IMR-90 (cell line): ENCODE measurements around the gene GBA2. TPM values are rescaled to one million over a fixed set of nuclear protein-coding genes. Genes with fewer than 3 reads are reported as not detected.

Experiments used
- ATAC-seq: fragments of 200-7000 bp; cut with Tn5 transposase; 2 replicates; pipeline ENCODE4 v1.9.1; 2020; ENCODE audit warnings: low read depth, mild to moderate bottlenecking, moderate library complexity
- BruUV-seq: library from RNA; stranded (reverse); fragments of 400-500 nt; replicated peaks from 2 replicates; lab custom pipeline; 2021; lab: Mats Ljungman, UMichigan
- CTCF ChIA-PET: fragments of 300-600 bp; formaldehyde crosslinking; extraction: SDS; loops from one replicate; lab custom pipeline; 2021; ENCODE audit warnings: antibody characterized with exemption; lab: Yijun Ruan, JAX
- POLR2A ChIA-PET: fragments of 300-600 bp; sonication (Branson Sonifier 250); formaldehyde crosslinking; loops from one replicate; lab custom pipeline; 2022; ENCODE audit warnings: antibody characterized with exemption; ENCODE audit not compliant: unreplicated experiment; lab: Charles Lee
- DNase-seq: peaks from one replicate; pipeline ENCODE4 v3.0.0; 2013
- H2AFZ ChIP-seq: replicated peaks from 2 replicates; pipeline ENCODE3; 2013; ENCODE audit warnings: low read length, mild to moderate bottlenecking; ENCODE audit not compliant: poor library complexity
- H2AK5ac ChIP-seq: 2 replicates; pipeline ENCODE4 v1.6.1; 2013; ENCODE audit warnings: low read depth, low read length, inconsistent platforms
- H2AK9ac ChIP-seq: replicated peaks from 2 replicates; pipeline ENCODE3; 2013; ENCODE audit warnings: mild to moderate bottlenecking, low read depth, low read length, moderate library complexity; ENCODE audit not compliant: poor library complexity
- H2BK120ac ChIP-seq: 2 replicates; pipeline ENCODE4 v1.6.1; 2013; ENCODE audit warnings: low read depth, low read length, inconsistent platforms
- H2BK15ac ChIP-seq: 3 replicates; pipeline ENCODE4 v1.6.1; 2013; ENCODE audit warnings: low read depth, low read length, inconsistent platforms
- H2BK20ac ChIP-seq: 2 replicates; pipeline ENCODE4 v1.6.1; 2013; ENCODE audit warnings: low read depth, mild to moderate bottlenecking, inconsistent platforms, low read length, moderate library complexity
- H2BK5ac ChIP-seq: 2 replicates; pipeline ENCODE4 v1.6.1; 2013; ENCODE audit warnings: mild to moderate bottlenecking, low read depth, low read length, inconsistent platforms; ENCODE audit not compliant: poor library complexity, severe bottlenecking
- H3K14ac ChIP-seq: replicated peaks from 2 replicates; pipeline ENCODE4 v1.6.1; 2013; ENCODE audit warnings: low read depth, low read length, inconsistent platforms
- H3K18ac ChIP-seq: 2 replicates; pipeline ENCODE4 v1.6.1; 2013; ENCODE audit warnings: low read depth, low read length, control low read depth
- H3K23ac ChIP-seq: 2 replicates; pipeline ENCODE4 v1.6.1; 2013; ENCODE audit warnings: low read depth, low read length, inconsistent platforms
- H3K27ac ChIP-seq: 2 replicates; pipeline ENCODE4 v1.5.1; 2013; ENCODE audit warnings: mild to moderate bottlenecking, control low read depth, low read length; ENCODE audit not compliant: insufficient read depth
- H3K27me3 ChIP-seq: 2 replicates; pipeline ENCODE4 v1.6.1; 2013; ENCODE audit warnings: low read length; ENCODE audit not compliant: control insufficient read depth, insufficient read depth
- H3K36me3 ChIP-seq: 2 replicates; pipeline ENCODE4 v1.6.1; 2013; ENCODE audit warnings: low read length, mixed read lengths; ENCODE audit not compliant: control insufficient read depth, insufficient read depth
- H3K4ac ChIP-seq: 2 replicates; pipeline ENCODE4 v1.6.1; 2013; ENCODE audit warnings: low read depth, low read length, inconsistent platforms
- H3K4me1 ChIP-seq: 2 replicates; pipeline ENCODE4 v1.6.1; 2013; ENCODE audit warnings: low read length, mixed read lengths; ENCODE audit not compliant: control insufficient read depth, insufficient read depth
- H3K4me2 ChIP-seq: 2 replicates; pipeline ENCODE4 v1.6.1; 2013; ENCODE audit warnings: low read depth, mild to moderate bottlenecking, control low read depth, low read length, moderate library complexity
- H3K4me3 ChIP-seq: 2 replicates; pipeline ENCODE4 v1.5.1; 2013; ENCODE audit warnings: low read depth, mild to moderate bottlenecking, control low read depth, low read length, moderate library complexity; ENCODE audit not compliant: insufficient read depth
- H3K56ac ChIP-seq: 2 replicates; pipeline ENCODE4 v1.6.1; 2013; ENCODE audit warnings: low read length, inconsistent platforms; ENCODE audit not compliant: insufficient read depth; ENCODE audit errors: extremely low read depth
- H3K79me1 ChIP-seq, 2 experiments: 2 replicates each; pipeline ENCODE4 v1.6.1; 2013; ENCODE audit warnings: low read length in 2 of 2, inconsistent platforms in 1 of 2, low read depth in 1 of 2
- H3K9ac ChIP-seq: 2 replicates; pipeline ENCODE4 v1.6.1; 2013; ENCODE audit warnings: low read depth, low read length, control low read depth
- H3K9me1 ChIP-seq: 2 replicates; pipeline ENCODE4 v1.6.1; 2013; ENCODE audit warnings: low read length, inconsistent platforms; ENCODE audit not compliant: insufficient read depth
- H3K9me3 ChIP-seq: 2 replicates; pipeline ENCODE4 v1.6.1; 2013; ENCODE audit warnings: low read length; ENCODE audit not compliant: control insufficient read depth, insufficient read depth
- H4K20me1 ChIP-seq: 2 replicates; pipeline ENCODE4 v1.6.1; 2013; ENCODE audit warnings: low read length, inconsistent platforms; ENCODE audit not compliant: insufficient read depth
- H4K5ac ChIP-seq: 2 replicates; pipeline ENCODE4 v1.6.1; 2013; ENCODE audit warnings: mild to moderate bottlenecking, low read depth, low read length, control low read depth
- H4K8ac ChIP-seq, 2 experiments: 2 replicates each; pipeline ENCODE4 v1.6.1; 2013; ENCODE audit warnings: low read depth in 2 of 2, low read length in 2 of 2, control low read depth in 1 of 2, inconsistent platforms in 1 of 2
- H4K91ac ChIP-seq: 2 replicates; pipeline ENCODE4 v1.6.1; 2013; ENCODE audit warnings: low read depth, low read length, inconsistent platforms; ENCODE audit not compliant: insufficient read depth
- BHLHE40 ChIP-seq: fragments of 150-350 bp; IDR thresholded peaks from 2 replicates; pipeline ENCODE4 v1.6.1; 2016; ENCODE audit warnings: mild to moderate bottlenecking, low read depth, low read length
- CEBPB ChIP-seq: IDR thresholded peaks from 2 replicates; pipeline ENCODE4 v1.6.1; 2012; ENCODE audit warnings: low read depth, low read length, improper control_type of control experiment
- CHD1 ChIP-seq: IDR thresholded peaks from 2 replicates; pipeline ENCODE4 v1.6.1; 2012; ENCODE audit warnings: low read depth, low read length, improper control_type of control experiment
- CTCF ChIP-seq: conservative IDR thresholded peaks from 2 replicates; pipeline ENCODE4 v1.5.1; 2012; ENCODE audit warnings: mild to moderate bottlenecking, low read depth, low read length, improper control_type of control experiment
- ELK1 ChIP-seq: fragments of 150-350 bp; IDR thresholded peaks from 2 replicates; pipeline ENCODE4 v1.6.1; 2016; ENCODE audit warnings: low read depth, mild to moderate bottlenecking, low read length, moderate library complexity, borderline replicate concordance
- FOS ChIP-seq: fragments of 150-350 bp; IDR thresholded peaks from 2 replicates; pipeline ENCODE4 v1.6.1; 2016; ENCODE audit warnings: low read depth, low read length
- MAFK ChIP-seq: IDR thresholded peaks from 2 replicates; pipeline ENCODE4 v1.6.1; 2012; ENCODE audit warnings: low read depth, low read length, improper control_type of control experiment
- MAZ ChIP-seq: IDR thresholded peaks from 2 replicates; pipeline ENCODE4 v1.6.1; 2012; ENCODE audit warnings: low read depth, mild to moderate bottlenecking, low read length, improper control_type of control experiment, moderate library complexity, borderline replicate concordance
- MXI1 ChIP-seq: IDR thresholded peaks from 2 replicates; pipeline ENCODE4 v1.6.1; 2012; ENCODE audit warnings: low read depth, mild to moderate bottlenecking, low read length, moderate library complexity, borderline replicate concordance
- NFE2L2 ChIP-seq: fragments of 150-350 bp; IDR thresholded peaks from 2 replicates; pipeline ENCODE4 v1.6.1; 2016; ENCODE audit warnings: low read depth, mild to moderate bottlenecking, low read length
- POLR2A ChIP-seq: IDR thresholded peaks from 2 replicates; pipeline ENCODE4 v1.6.1; 2012; ENCODE audit warnings: mild to moderate bottlenecking, low read depth, low read length
- RAD21 ChIP-seq: IDR thresholded peaks from 2 replicates; pipeline ENCODE4 v1.6.1; 2012; ENCODE audit warnings: low read length, improper control_type of control experiment
- RCOR1 ChIP-seq: IDR thresholded peaks from 2 replicates; pipeline ENCODE4 v1.6.1; 2012; ENCODE audit warnings: mild to moderate bottlenecking, low read length, improper control_type of control experiment; ENCODE audit not compliant: insufficient replicate concordance
- RFX5 ChIP-seq: IDR thresholded peaks from 2 replicates; pipeline ENCODE4 v1.8.0; 2012; ENCODE audit warnings: low read depth, mild to moderate bottlenecking, low read length, moderate library complexity
- SMC3 ChIP-seq: fragments of 150-350 bp; IDR thresholded peaks from 2 replicates; pipeline ENCODE4 v1.6.1; 2016; ENCODE audit warnings: low read depth, mild to moderate bottlenecking, antibody characterized with exemption, low read length, moderate library complexity
- USF2 ChIP-seq: fragments of 150-350 bp; IDR thresholded peaks from 2 replicates; pipeline ENCODE4 v1.6.1; 2017; ENCODE audit warnings: mild to moderate bottlenecking, antibody characterized with exemption, low read length, low read depth
- dilution Hi-C: fragments of 300-500 bp; cut with HindIII; formaldehyde crosslinking; loops from one replicate; pipeline ENCODE4 v1.14.3; 2018; ENCODE audit warnings: low sequenced_read_pairs; ENCODE audit not compliant: unreplicated experiment
- in situ Hi-C: fragments of 300-500 bp; cut with MboI; formaldehyde crosslinking; loops from 3 replicates; pipeline ENCODE4 v1.14.3; 2019; ENCODE audit warnings: low sequenced_read_pairs, inconsistent platforms, mixed read lengths
- intact Hi-C: fragments of 100-400 bp; cut with micrococcal nuclease; formaldehyde crosslinking; loops from 2 replicates; pipeline ENCODE4 v1.10.0; 2022
- polyA plus RNA-seq, 3 experiments: library from polyadenylated mRNA; depleted of rRNA; stranded (reverse); fragments of >200 nt; gene quantifications; 2 replicates each; pipeline ENCODE4 v1.2.3, GENCODE V29; 2012; ENCODE audit warnings: low replicate concordance in 1 of 3
- total RNA-seq: library from RNA; depleted of rRNA; stranded (reverse); fragments of >200 nt; gene quantifications from 2 replicates; pipeline ENCODE4 v1.2.3, GENCODE V29; 2012

The GBA2 gene
- total and polyA plus RNA-seq, 2 of the 4 experiments (the other 2 are of a cell fraction): 18.1 to 38.2 TPM

GRCh38 chr9:35783418-35783817 lies 34.4 kb upstream of the GBA2 start:
- H3K27me3 ChIP-seq: peaks cover 39% of the 10 kb centered on the region
- H3K4me2 ChIP-seq: no peak overlapping the region
- dilution Hi-C loops: no loop called here
- POLR2A ChIA-PET: no interaction called here
- H3K18ac ChIP-seq: no peak overlapping the region
- no peak overlapping the region for H4K5ac ChIP-seq
- H3K9me3 ChIP-seq: no peaks in the 10 kb centered on the region
- H3K14ac ChIP-seq: no peak overlapping the region
- no peak overlapping the region for H3K4ac ChIP-seq
- H3K56ac ChIP-seq: no peak overlapping the region
- CTCF ChIA-PET: no interaction called here
- BruUV-seq: no TSS peak
- no peak for DNase-seq
- H2BK20ac ChIP-seq: no peak overlapping the region
- ATAC-seq: no peak
- no peak overlapping the region for H4K8ac ChIP-seq
- H4K91ac ChIP-seq: no peak overlapping the region
- intact Hi-C loops: no loop called here
- H3K36me3 ChIP-seq: no peaks in the 10 kb centered on the region
- no peaks in the 10 kb centered on the region for H4K20me1 ChIP-seq
- no peak for TF ChIP-seq ELK1
- no peak for TF ChIP-seq RCOR1
- TF ChIP-seq BHLHE40: no peak
- no peak for TF ChIP-seq RFX5
- TF ChIP-seq MAZ: no peak
- no peak for TF ChIP-seq CTCF
- no peak for TF ChIP-seq USF2
- no peak for TF ChIP-seq CHD1
- no peak for TF ChIP-seq RAD21
- no peak for TF ChIP-seq FOS
- no peak for TF ChIP-seq MXI1
- TF ChIP-seq CEBPB: no peak
- no peak for TF ChIP-seq POLR2A
- no peak for TF ChIP-seq NFE2L2
- no peak for TF ChIP-seq SMC3
- TF ChIP-seq MAFK: no peak
- no peak overlapping the region for H2AK9ac ChIP-seq
- no peak overlapping the region for H2BK120ac ChIP-seq
- no peaks in the 10 kb centered on the region for H3K4me1 ChIP-seq
- no peak overlapping the region for H2AK5ac ChIP-seq
- no peak overlapping the region for H2AFZ ChIP-seq
- H3K9ac ChIP-seq: no peak overlapping the region
- no peak overlapping the region for H2BK15ac ChIP-seq
- H2BK5ac ChIP-seq: no peak overlapping the region
- in situ Hi-C loops: no loop called here
- no peak overlapping the region for H3K27ac ChIP-seq
- no peaks in the 10 kb centered on the region for H3K79me1 ChIP-seq
- H3K4me3 ChIP-seq: no peak overlapping the region
- no peak overlapping the region for H3K23ac ChIP-seq
- H3K9me1 ChIP-seq: no peaks in the 10 kb centered on the region; the same call in 1 of the 2 replicates
